Adipocyte (in vitro differentiated cells): ENCODE measurements around the gene ULK3.

Experiments
- DNase-seq: peaks from one replicate; pipeline ENCODE4 v3.0.0-alpha.2; 2015; ENCODE audit warnings: low read depth
- H3K27me3 ChIP-seq: replicated peaks from 2 replicates; pipeline ENCODE4 v1.7.0; 2013; ENCODE audit warnings: mild to moderate bottlenecking, low read length, moderate library complexity; ENCODE audit not compliant: control insufficient read depth, insufficient read depth
- H3K36me3 ChIP-seq: 2 replicates; pipeline ENCODE4 v1.7.0; 2013; ENCODE audit warnings: low read length, mild to moderate bottlenecking, moderate library complexity; ENCODE audit not compliant: control insufficient read depth, insufficient read depth, severe bottlenecking
- H3K4me1 ChIP-seq: 2 replicates; pipeline ENCODE4 v1.7.0; 2013; ENCODE audit warnings: mild to moderate bottlenecking, low read length, moderate library complexity; ENCODE audit not compliant: control insufficient read depth, insufficient read depth
- H3K4me3 ChIP-seq: 2 replicates; pipeline ENCODE4 v1.7.0; 2013; ENCODE audit warnings: mild to moderate bottlenecking, low read length, moderate library complexity
- H3K9ac ChIP-seq: 2 replicates; pipeline ENCODE4 v1.7.0; 2013; ENCODE audit warnings: mild to moderate bottlenecking, low read length, moderate library complexity
- H3K9me3 ChIP-seq: 2 replicates; pipeline ENCODE4 v1.7.0; 2013; ENCODE audit warnings: mild to moderate bottlenecking, low read length, moderate library complexity; ENCODE audit not compliant: control insufficient read depth

The ULK3 gene

GRCh38 chr15:74793135-74794028, 49.6 kb downstream of the ULK3 start:
- no peaks in the 10 kb centered on the region for H3K27me3 ChIP-seq
- no peaks in the 10 kb centered on the region for H3K9me3 ChIP-seq
- H3K4me3 ChIP-seq = no peak overlapping the region
- DNase-seq = no peak
- peaks cover 23% of the 10 kb centered on the region for H3K4me1 ChIP-seq
- no peaks in the 10 kb centered on the region for H3K36me3 ChIP-seq
- H3K9ac ChIP-seq = peak overlapping the region; percentile 14

- Histone ChIP-seq H3K9ac (no peak overlapping the region), H3K36me3 (no peaks in the 10 kb centered on the region), H3K4me1 (peaks cover 24% of the 10 kb centered on the region), H3K4me3 (no peak overlapping the region), H3K27me3 (no peaks in the 10 kb centered on the region), H3K9me3 (no peaks in the 10 kb centered on the region)
- DNase-seq = no peak
Observed at GRCh38 chr15:74792227-74793016, 50.5 kb downstream of the ULK3 start.

- peaks cover 31% of the 10 kb centered on the region for H3K4me1 ChIP-seq
Observed at GRCh38 chr15:74791667-74792066, 51.3 kb downstream of the ULK3 start.

GRCh38 chr15:74791007-74791406, 51.9 kb downstream of the ULK3 start:
- no peak for DNase-seq
- H3K9ac ChIP-seq = peak overlapping the region; percentile 61
- peaks cover 26% of the 10 kb centered on the region for H3K4me1 ChIP-seq
- H3K4me3 ChIP-seq = no peak overlapping the region
- H3K27me3 ChIP-seq = no peaks in the 10 kb centered on the region
- no peaks in the 10 kb centered on the region for H3K9me3 ChIP-seq
- no peaks in the 10 kb centered on the region for H3K36me3 ChIP-seq

More at GRCh38 chr15:74791667-74792066, 51.3 kb downstream of the ULK3 start:
- Histone ChIP-seq H3K9ac (peak overlapping the region; percentile 61), H3K9me3 (no peaks in the 10 kb centered on the region), H3K4me3 (no peak overlapping the region), H3K27me3 (no peaks in the 10 kb centered on the region), H3K36me3 (no peaks in the 10 kb centered on the region)
- DNase-seq = no peak

- H3K36me3 ChIP-seq = no peaks in the 10 kb centered on the region
- peak; percentile 44 for DNase-seq
- H3K9me3 ChIP-seq = no peaks in the 10 kb centered on the region
- H3K4me3 ChIP-seq = no peak overlapping the region
- H3K9ac ChIP-seq = peak overlapping the region; percentile 61
- H3K27me3 ChIP-seq = no peaks in the 10 kb centered on the region
- peaks cover 26% of the 10 kb centered on the region for H3K4me1 ChIP-seq
Observed at GRCh38 chr15:74790080-74790916, 52.7 kb downstream of the ULK3 start.

- Histone ChIP-seq H3K27me3 (no peaks in the 10 kb centered on the region), H3K9ac (peak overlapping the region; percentile 61), H3K36me3 (no peaks in the 10 kb centered on the region), H3K4me3 (no peak overlapping the region), H3K4me1 (peaks cover 26% of the 10 kb centered on the region), H3K9me3 (no peaks in the 10 kb centered on the region)
- no peak for DNase-seq
Observed at GRCh38 chr15:74789741-74790079, 53.2 kb downstream of the ULK3 start.

- H3K27me3 ChIP-seq = no peaks in the 10 kb centered on the region
- H3K9ac ChIP-seq = no peak overlapping the region
Observed at GRCh38 chr15:74789171-74789631, 53.8 kb downstream of the ULK3 start.

GRCh38 chr15:74788683-74789151, 54.2 kb downstream of the ULK3 start:
- H3K27me3 ChIP-seq = no peaks in the 10 kb centered on the region
- no peak for DNase-seq

More at GRCh38 chr15:74789171-74789631, 53.8 kb downstream of the ULK3 start:
- Histone ChIP-seq H3K9me3 (no peaks in the 10 kb centered on the region), H3K36me3 (no peaks in the 10 kb centered on the region), H3K4me1 (peaks cover 26% of the 10 kb centered on the region), H3K4me3 (no peak overlapping the region)
- no peak for DNase-seq

GRCh38 chr15:74788042-74788682, 54.8 kb downstream of the ULK3 start:
- H3K4me1 ChIP-seq = peaks cover 36% of the 10 kb centered on the region
- no peaks in the 10 kb centered on the region for H3K36me3 ChIP-seq
- no peaks in the 10 kb centered on the region for H3K27me3 ChIP-seq
- H3K9me3 ChIP-seq = no peaks in the 10 kb centered on the region
- no peak for DNase-seq
- no peak overlapping the region for H3K9ac ChIP-seq
- no peak overlapping the region for H3K4me3 ChIP-seq

More at GRCh38 chr15:74788683-74789151, 54.2 kb downstream of the ULK3 start:
- H3K9ac ChIP-seq = no peak overlapping the region
- H3K9me3 ChIP-seq = no peaks in the 10 kb centered on the region
- H3K4me1 ChIP-seq = peaks cover 31% of the 10 kb centered on the region
- H3K36me3 ChIP-seq = no peaks in the 10 kb centered on the region
- H3K4me3 ChIP-seq = no peak overlapping the region

GRCh38 chr15:74787251-74788041, 55.5 kb downstream of the ULK3 start:
- Histone ChIP-seq H3K27me3 (no peaks in the 10 kb centered on the region), H3K4me3 (no peak overlapping the region), H3K4me1 (peaks cover 41% of the 10 kb centered on the region), H3K9ac (no peak overlapping the region), H3K9me3 (no peaks in the 10 kb centered on the region), H3K36me3 (no peaks in the 10 kb centered on the region)
- DNase-seq = peak; percentile 64
